ENCODE results near the gene CPAMD8.

The CPAMD8 gene

GRCh38 chr19:17036640-17037039 lies 10.0 kb upstream of the CPAMD8 start:
- Histone ChIP-seq H2AFZ (no peak overlapping the region), H3K4me2 (ENCODE audit: low read length) (no peak overlapping the region), H3K4me3 (ENCODE audit: low read depth, low read length) (no peak overlapping the region), H3K27ac (no peak overlapping the region), H3K27me3 (ENCODE audit: control insufficient read depth, insufficient read depth, low read length) (no peaks in the 10 kb centered on the region), H3K9me3 (ENCODE audit: control insufficient read depth, low read length) (no peaks in the 10 kb centered on the region), H3K79me2 (no peaks in the 10 kb centered on the region), H3K36me3 (ENCODE audit: control insufficient read depth, insufficient read depth, low read length) (no peaks in the 10 kb centered on the region), H3K4me1 (peaks cover under 1% of the 10 kb centered on the region), H3K9ac (no peak overlapping the region)
- no peak for TF ChIP-seq CTCF (IDR thresholded peaks at IDR 0.05)

- no peak for TF ChIP-seq CTCF (IDR thresholded peaks at IDR 0.05)
- no peaks in the 10 kb centered on the region for H3K36me3 ChIP-seq (ENCODE audit: control insufficient read depth, insufficient read depth, low read length)
- H3K27ac ChIP-seq: no peak overlapping the region
- H3K9ac ChIP-seq: no peak overlapping the region
- no peak overlapping the region for H3K4me3 ChIP-seq (ENCODE audit: low read depth, low read length)
- no peaks in the 10 kb centered on the region for H3K4me1 ChIP-seq
- no peaks in the 10 kb centered on the region for H3K79me2 ChIP-seq
- no peaks in the 10 kb centered on the region for H3K27me3 ChIP-seq (ENCODE audit: control insufficient read depth, insufficient read depth, low read length)
- no peak overlapping the region for H2AFZ ChIP-seq
- no peak overlapping the region for H3K4me2 ChIP-seq (ENCODE audit: low read length)
- no peaks in the 10 kb centered on the region for H3K9me3 ChIP-seq (ENCODE audit: control insufficient read depth, low read length)
Observed at GRCh38 chr19:17035842-17036424, 9.3 kb upstream of the CPAMD8 start.

- Histone ChIP-seq H3K4me1 (no peaks in the 10 kb centered on the region), H3K27me3 (ENCODE audit: control insufficient read depth, insufficient read depth, low read length) (no peaks in the 10 kb centered on the region), H3K36me3 (ENCODE audit: control insufficient read depth, insufficient read depth, low read length) (no peaks in the 10 kb centered on the region), H2AFZ (no peak overlapping the region), H3K4me3 (ENCODE audit: low read depth, low read length) (no peak overlapping the region), H3K27ac (no peak overlapping the region), H3K9me3 (ENCODE audit: control insufficient read depth, low read length) (no peaks in the 10 kb centered on the region), H3K79me2 (no peaks in the 10 kb centered on the region), H3K9ac (no peak overlapping the region), H3K4me2 (ENCODE audit: low read length) (no peak overlapping the region)
- no peak for TF ChIP-seq CTCF (IDR thresholded peaks at IDR 0.05)
Observed at GRCh38 chr19:17031741-17032140, 5.1 kb upstream of the CPAMD8 start.

GRCh38 chr19:17027535-17027975 lies 945 bp upstream of the CPAMD8 start:
- Histone ChIP-seq H3K9ac (no peak overlapping the region), H3K9me3 (ENCODE audit: control insufficient read depth, low read length) (no peaks in the 10 kb centered on the region), H3K79me2 (no peaks in the 10 kb centered on the region), H3K4me2 (ENCODE audit: low read length) (no peak overlapping the region), H3K4me1 (no peaks in the 10 kb centered on the region), H3K4me3 (ENCODE audit: low read depth, low read length) (no peak overlapping the region), H2AFZ (no peak overlapping the region), H3K36me3 (ENCODE audit: control insufficient read depth, insufficient read depth, low read length) (no peaks in the 10 kb centered on the region), H3K27me3 (ENCODE audit: control insufficient read depth, insufficient read depth, low read length) (no peaks in the 10 kb centered on the region), H3K27ac (no peak overlapping the region)
- no peak for TF ChIP-seq CTCF (IDR thresholded peaks at IDR 0.05)

GRCh38 chr19:17025991-17026658 lies 485 bp downstream of the CPAMD8 start:
- Histone ChIP-seq H3K27ac (no peak overlapping the region), H3K9ac (no peak overlapping the region), H3K4me2 (ENCODE audit: low read length) (peak overlapping the region; percentile 76), H2AFZ (no peak overlapping the region), H3K4me1 (no peaks in the 10 kb centered on the region), H3K36me3 (ENCODE audit: control insufficient read depth, insufficient read depth, low read length) (no peaks in the 10 kb centered on the region), H3K9me3 (ENCODE audit: control insufficient read depth, low read length) (no peaks in the 10 kb centered on the region), H3K27me3 (ENCODE audit: control insufficient read depth, insufficient read depth, low read length) (no peaks in the 10 kb centered on the region), H3K4me3 (ENCODE audit: low read depth, low read length) (peak overlapping the region; percentile 45), H3K79me2 (no peaks in the 10 kb centered on the region)
- TF ChIP-seq CTCF (IDR thresholded peaks at IDR 0.05): no peak

All from parathyroid adenoma (tissue), 2 donors.